HepG2 (cell line): ENCODE data around the gene PRCD. TPM values are rescaled to one million over a fixed set of nuclear protein-coding genes. Genes with fewer than 3 reads are reported as not detected.

Experiments used
- ATAC-seq: fragments of 200-7000 bp; cut with Tn5 transposase; 3 replicates; pipeline ENCODE4 v1.9.1; 2020; ENCODE audit warnings: mild to moderate bottlenecking, moderate library complexity
- BruUV-seq: library from RNA; stranded (reverse); fragments of 400-500 nt; replicated peaks from 2 replicates; lab custom pipeline; 2021; lab: Mats Ljungman, UMichigan
- CTCF ChIA-PET: fragments of 300-600 bp; formaldehyde crosslinking; extraction: SDS; loops from one replicate; lab custom pipeline; 2021; ENCODE audit warnings: low total read pairs, inconsistent platforms, low intra/inter-chr PET ratio; lab: Yijun Ruan, JAX
- POLR2A ChIA-PET: fragments of 350-600 bp; sonication (Branson Sonifier 250); formaldehyde crosslinking; loops from one replicate; lab custom pipeline; 2020; ENCODE audit warnings: antibody characterized with exemption, inconsistent platforms; lab: Yijun Ruan, JAX
- DNase-seq: peaks from one replicate; pipeline ENCODE4 v3.0.0-alpha.2; 2015; ENCODE audit warnings: low spot score
- FAIRE-seq: peaks from 3 replicates; lab custom pipeline; 2011; peaks lifted over from hg19 to GRCh38; lab: Jason Lieb, UNC
- H2AFZ ChIP-seq: one replicate; pipeline ENCODE4 v1.6.1; 2011; ENCODE audit warnings: low read length, inconsistent platforms
- H3K27ac ChIP-seq: fragments of 300-600 bp; 3 replicates; pipeline ENCODE4 v1.8.0; 2011; ENCODE audit warnings: mixed run types, mild to moderate bottlenecking, mixed read lengths, low read length, inconsistent platforms; ENCODE audit not compliant: insufficient read depth; ENCODE audit errors: extremely low read length
- H3K27me3 ChIP-seq, 2 experiments: fragments of 200-600 bp in 1 of 2; 2 replicates in 1 of 2; 3 replicates in 1 of 2; pipeline versions ENCODE4 v1.6.0 to v1.8.0; 2011; ENCODE audit warnings: low read length in 2 of 2, mild to moderate bottlenecking in 2 of 2, moderate library complexity in 2 of 2, inconsistent platforms in 1 of 2; ENCODE audit not compliant: insufficient read depth in 2 of 2, control insufficient read depth in 1 of 2
- H3K36me3 ChIP-seq, 2 experiments: fragments of 200-600 bp in 1 of 2; replicated peaks in 1 of 2; 2 replicates in 1 of 2; 3 replicates in 1 of 2; pipeline versions ENCODE4 v1.5.1 to v1.8.0; 2011; ENCODE audit warnings: low read length in 2 of 2, inconsistent platforms in 1 of 2; ENCODE audit not compliant: insufficient read depth in 2 of 2, control insufficient read depth in 1 of 2
- H3K4me1 ChIP-seq: 2 replicates; pipeline ENCODE4 v1.5.1; 2012; ENCODE audit warnings: low read length, inconsistent platforms; ENCODE audit not compliant: insufficient read depth
- H3K4me2 ChIP-seq: 2 replicates; pipeline ENCODE4 v1.6.0; 2011; ENCODE audit warnings: low read depth, low read length, inconsistent platforms
- H3K4me3 ChIP-seq, 3 experiments: fragments of 200-600 bp in 1 of 3; sonication (generic), shearing (Covaris generic) in 1 of 3; replicated peaks in 1 of 3; 2 replicates each; pipeline ENCODE4 v1.5.1; 2011 to 2016; ENCODE audit warnings: low read length in 3 of 3, inconsistent platforms in 2 of 3, low read depth in 2 of 3, mild to moderate bottlenecking in 2 of 3, control low read depth in 1 of 3, mixed read lengths in 1 of 3; ENCODE audit not compliant: insufficient read depth in 1 of 3
- H3K79me2 ChIP-seq: one replicate; pipeline ENCODE4 v1.6.1; 2011; ENCODE audit warnings: low read length, inconsistent platforms; ENCODE audit not compliant: insufficient read depth
- H3K9ac ChIP-seq: 2 replicates; pipeline ENCODE4 v1.6.0; 2011; ENCODE audit warnings: mild to moderate bottlenecking, low read depth, low read length, inconsistent platforms; ENCODE audit not compliant: insufficient read depth
- H3K9me3 ChIP-seq: 2 replicates; pipeline ENCODE4 v1.5.1; 2012; ENCODE audit warnings: mild to moderate bottlenecking, low read length
- H4K20me1 ChIP-seq: 2 replicates; pipeline ENCODE4 v1.6.0; 2011; ENCODE audit warnings: inconsistent platforms, mild to moderate bottlenecking, low read length, moderate library complexity; ENCODE audit not compliant: insufficient read depth
- AHR ChIP-seq: IDR thresholded peaks from 2 replicates; pipeline ENCODE4 v1.6.1; 2018; ENCODE audit warnings: missing genetic modification reagents, missing compliant biosample characterization
- CEBPG ChIP-seq: IDR thresholded peaks from 2 replicates; pipeline ENCODE4 v1.6.1; 2016
- DPF2 ChIP-seq: sonication (generic); formaldehyde crosslinking; IDR thresholded peaks from 2 replicates; pipeline ENCODE4 v1.4.0; 2020; ENCODE audit warnings: mild to moderate bottlenecking, low read depth, missing genetic modification reagents, borderline replicate concordance
- EHMT2 ChIP-seq: fragments of 200-600 bp; sonication (generic); IDR thresholded peaks from 2 replicates; pipeline ENCODE4 v1.7.0; 2017; ENCODE audit warnings: antibody characterized with exemption, low read depth, low read length, borderline replicate concordance
- EP300 ChIP-seq, 3 experiments: sonication (generic) in 1 of 3; formaldehyde crosslinking in 1 of 3; IDR thresholded peaks; 2 replicates each; pipeline versions ENCODE4 v1.5.1 to v1.6.1; 2011 to 2020; ENCODE audit warnings: low read depth in 2 of 3, low read length in 2 of 3, borderline replicate concordance in 1 of 3, improper control_type of control experiment in 1 of 3, mild to moderate bottlenecking in 1 of 3, missing genetic modification reagents in 1 of 3, moderate library complexity in 1 of 3
- HDAC1 ChIP-seq: sonication (generic); formaldehyde crosslinking; IDR thresholded peaks from 2 replicates; pipeline ENCODE4 v1.5.1; 2020; ENCODE audit warnings: mild to moderate bottlenecking, missing genetic modification reagents
- HMG20A ChIP-seq: IDR thresholded peaks from 2 replicates; pipeline ENCODE4 v1.6.1; 2016; ENCODE audit warnings: borderline replicate concordance
- MATR3 ChIP-seq: sonication (generic); formaldehyde crosslinking; IDR thresholded peaks from 2 replicates; pipeline ENCODE4 v1.4.0; 2020; ENCODE audit warnings: missing genetic modification reagents
- NCOA5 ChIP-seq: sonication (generic); formaldehyde crosslinking; IDR thresholded peaks from 2 replicates; pipeline ENCODE4 v1.4.0; 2020; ENCODE audit warnings: missing genetic modification reagents
- NFKB2 ChIP-seq: sonication (generic); formaldehyde crosslinking; IDR thresholded peaks from 2 replicates; pipeline ENCODE4 v1.4.0; 2020; ENCODE audit warnings: missing genetic modification reagents, borderline replicate concordance
- PCBP1 ChIP-seq: fragments of 200-400 bp; formaldehyde crosslinking; IDR thresholded peaks from 2 replicates; pipeline ENCODE4 v1.6.1; 2017; ENCODE audit warnings: mild to moderate bottlenecking, low read depth, low read length, borderline replicate concordance
- RFX3 ChIP-seq: IDR thresholded peaks from 2 replicates; pipeline ENCODE4 v1.6.1; 2016; ENCODE audit warnings: missing biosample characterization, missing genetic modification reagents
- TARDBP ChIP-seq: sonication (generic); formaldehyde crosslinking; IDR thresholded peaks from 2 replicates; pipeline ENCODE4 v1.8.0; 2022; ENCODE audit warnings: mild to moderate bottlenecking, missing genetic modification reagents
- TBL1XR1 ChIP-seq: fragments of 150-350 bp; IDR thresholded peaks from 2 replicates; pipeline ENCODE4 v1.6.1; 2014; ENCODE audit warnings: borderline replicate concordance, low read length; ENCODE audit not compliant: partially characterized antibody
- TEAD3 ChIP-seq: optimal IDR thresholded peaks from 2 replicates; pipeline ENCODE3; 2016; ENCODE audit warnings: borderline replicate concordance
- XBP1 ChIP-seq: sonication (generic); formaldehyde crosslinking; IDR thresholded peaks from 2 replicates; pipeline ENCODE4 v1.5.0; 2020; ENCODE audit warnings: missing genetic modification reagents
- ZBTB38 ChIP-seq: sonication (generic); formaldehyde crosslinking; IDR thresholded peaks from 2 replicates; pipeline ENCODE4 v1.5.1; 2020; ENCODE audit warnings: mild to moderate bottlenecking, missing genetic modification reagents
- ZMAT5 ChIP-seq: sonication (generic); formaldehyde crosslinking; IDR thresholded peaks from 2 replicates; pipeline ENCODE4 v1.5.0; 2020; ENCODE audit warnings: mild to moderate bottlenecking, low read depth, missing genetic modification reagents, borderline replicate concordance
- ZNF343 ChIP-seq: sonication (generic); formaldehyde crosslinking; IDR thresholded peaks from 2 replicates; pipeline ENCODE4 v1.4.0; 2020; ENCODE audit warnings: mild to moderate bottlenecking, missing genetic modification reagents
- ZNF367 ChIP-seq: sonication (generic); formaldehyde crosslinking; IDR thresholded peaks from 2 replicates; pipeline ENCODE4 v1.4.0; 2020; ENCODE audit warnings: missing genetic modification reagents, borderline replicate concordance
- ZNF850 ChIP-seq: sonication (generic); formaldehyde crosslinking; conservative IDR thresholded peaks from 2 replicates; pipeline ENCODE4 v1.9.0; 2021; ENCODE audit warnings: mild to moderate bottlenecking, missing genetic modification reagents
- ZSCAN21 ChIP-seq: sonication (generic); formaldehyde crosslinking; IDR thresholded peaks from 2 replicates; pipeline ENCODE4 v1.8.0; 2022; ENCODE audit warnings: mild to moderate bottlenecking, missing genetic modification reagents, moderate library complexity, borderline replicate concordance
- WGBS: methylation state at CpG from one replicate; pipeline ENCODE4 v1.1.6; 2017; ENCODE audit warnings: low lambda C conversion rate; 5-methylcytosine and 5-hydroxymethylcytosine counted together
- in situ Hi-C: cut with HindIII; loops from 2 replicates; pipeline ENCODE4 v1.10.0; 2017; ENCODE audit warnings: low pct_unique_long_range_greater_than_20kb; ENCODE audit not compliant: extremely low pct_ligation_motif_present
- intact Hi-C: fragments of 100-400 bp; cut with micrococcal nuclease; formaldehyde crosslinking; loops from one replicate; pipeline ENCODE4 v1.10.0; 2022; ENCODE audit not compliant: unreplicated experiment
- polyA plus RNA-seq, 8 experiments: library from polyadenylated mRNA; depleted of rRNA in 3 of 8; stranded (reverse) in 7 of 8; unstranded in 1 of 8; fragments of >200 nt; fragmentation: Illumina TruSeq in 4 of 8; extraction: Trizol in 4 of 8; gene quantifications; 2 replicates each; pipeline versions ENCODE4 v1.2.1 to v1.2.3, GENCODE V29; 2011 to 2016; ENCODE audit warnings: low read depth in 4 of 8, missing spikeins in 1 of 8, mixed read lengths in 1 of 8; ENCODE audit not compliant: insufficient read depth in 1 of 8
- total RNA-seq, 5 experiments: library from RNA; depleted of rRNA; stranded (reverse); fragments of >200 nt; fragmentation: Illumina TruSeq; extraction: Trizol; gene quantifications; 2 replicates each; pipeline ENCODE4 v1.2.3, GENCODE V29; 2016; ENCODE audit warnings: low read depth in 1 of 5
- TF ChIP-seq, protein P1 (sequence below): sonication (generic); formaldehyde crosslinking; IDR thresholded peaks from 2 replicates; pipeline ENCODE4 v1.4.0; 2020; ENCODE audit warnings: missing genetic modification reagents, borderline replicate concordance

Gene PRCD
- total and polyA plus RNA-seq, 2 of the 13 experiments (the other 11 are each of a cell fraction or from before 2014, with no cell fraction given), result 0.51 TPM; not detected in 1

DNA sequence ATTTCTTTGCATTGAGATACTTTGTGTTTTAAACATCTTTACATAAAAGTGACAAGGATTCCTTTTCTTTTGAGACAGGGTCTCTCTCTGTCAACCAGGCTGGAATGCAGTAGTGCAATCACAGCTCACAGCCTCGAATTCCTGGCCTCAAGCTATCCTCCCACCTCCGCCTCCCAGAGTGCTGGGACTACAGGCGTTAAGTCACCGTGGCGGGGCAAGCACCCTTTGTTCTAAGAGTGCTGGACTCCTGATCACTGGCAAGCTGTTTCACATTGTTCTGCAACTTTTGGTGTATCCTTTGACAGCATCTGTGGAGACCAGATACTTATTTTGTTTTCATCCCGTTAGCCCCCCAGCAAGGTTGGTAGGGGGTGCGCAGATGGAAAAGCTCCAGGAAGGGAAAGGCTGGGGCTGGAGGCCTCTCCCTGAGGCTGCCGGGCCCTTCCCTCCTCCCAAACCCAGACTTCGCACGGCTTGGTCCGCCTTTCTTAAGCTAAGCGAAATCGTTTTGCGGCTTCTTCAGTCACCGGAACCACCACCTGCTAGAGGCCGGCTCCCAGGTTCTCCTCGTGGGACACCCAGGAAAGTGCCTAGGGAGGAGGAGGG, 44.7 kb downstream of the PRCD start:
- Histone ChIP-seq H3K4me1 (peaks cover 50% of the 10 kb centered on the region), H3K27me3 (peaks cover 11 to 44% of the 10 kb centered on the region in 2 experiments; a peak in 4 of 5 replicates), H3K4me2 (peak overlapping the region; percentile 73), H2AFZ (no peak overlapping the region), H3K27ac (no peak overlapping the region), H3K9me3 (no peaks in the 10 kb centered on the region), H3K4me3 (peak overlapping the region; percentile 55 to 72 (median 58); a peak in 5 of 6 replicates), H3K79me2 (no peaks in the 10 kb centered on the region), H4K20me1 (no peaks in the 10 kb centered on the region), H3K36me3 (no peaks in the 10 kb centered on the region), H3K9ac (no peak overlapping the region)
- no peak for ATAC-seq
- no peak for DNase-seq
- in situ Hi-C loops (loop anchor here (5.0 kb wide), 1 partner anchor 33 kb away; no protein-coding TSS in a partner anchor), intact Hi-C loops (loop anchor here (5.0 kb wide), 1 partner anchor 32 kb away; no protein-coding TSS in a partner anchor)
- ChIA-PET POLR2A (interaction anchor here (3.2 kb wide), 1 partner anchor 87 kb away, joined by 12 read pairs; no protein-coding TSS in a partner anchor), CTCF (interaction anchor here (1.8 kb wide), 1 partner anchor 61 kb away, joined by 5 read pairs; no protein-coding TSS in a partner anchor)
- 56% methylated on average over 17 of the region's 17 CpGs for whole genome bisulfite sequencing
- FAIRE-seq, result peak; percentile 32
- TSS peak; percentile 63 for BruUV-seq
- TF ChIP-seq XBP1 (no peak), MATR3 (CRISPR knock-in tag) (no peak), TEAD3 (CRISPR knock-in tag) (peak; percentile 54), ZNF367 (no peak), HDAC1 (CRISPR knock-in tag) (no peak), EP300 (IDR thresholded peaks at IDR 0.05; ENCODE audit: low read depth in 2 of 2, low read length in 2 of 2) (no peak), EP300 (CRISPR knock-in tag; IDR thresholded peaks at IDR 0.05; ENCODE audit: borderline replicate concordance) (no peak), NCOA5 (CRISPR knock-in tag) (no peak), EHMT2 (no peak), RFX3 (CRISPR knock-in tag) (no peak), ZBTB38 (CRISPR knock-in tag) (0 out of 2 replicates have a peak, but pooled peaks have one; percentile 39), DPF2 (CRISPR knock-in tag) (no peak), AHR (no peak), NFKB2 (CRISPR knock-in tag) (no peak), HMG20A (CRISPR knock-in tag) (no peak), TARDBP (CRISPR knock-in tag) (no peak), TBL1XR1 (no peak), ZNF850 (CRISPR knock-in tag) (no peak), PCBP1 (no peak), CEBPG (CRISPR knock-in tag) (no peak), ZNF343 (CRISPR knock-in tag) (no peak), ZSCAN21 (CRISPR knock-in tag) (0 out of 2 replicates have a peak, but pooled peaks have one; percentile 27), ZMAT5 (CRISPR knock-in tag) (no peak)
- TF ChIP-seq, protein P1, sequence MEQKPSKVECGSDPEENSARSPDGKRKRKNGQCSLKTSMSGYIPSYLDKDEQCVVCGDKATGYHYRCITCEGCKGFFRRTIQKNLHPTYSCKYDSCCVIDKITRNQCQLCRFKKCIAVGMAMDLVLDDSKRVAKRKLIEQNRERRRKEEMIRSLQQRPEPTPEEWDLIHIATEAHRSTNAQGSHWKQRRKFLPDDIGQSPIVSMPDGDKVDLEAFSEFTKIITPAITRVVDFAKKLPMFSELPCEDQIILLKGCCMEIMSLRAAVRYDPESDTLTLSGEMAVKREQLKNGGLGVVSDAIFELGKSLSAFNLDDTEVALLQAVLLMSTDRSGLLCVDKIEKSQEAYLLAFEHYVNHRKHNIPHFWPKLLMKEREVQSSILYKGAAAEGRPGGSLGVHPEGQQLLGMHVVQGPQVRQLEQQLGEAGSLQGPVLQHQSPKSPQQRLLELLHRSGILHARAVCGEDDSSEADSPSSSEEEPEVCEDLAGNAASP, result no peak
